T-helper 2 cell (primary cell): ENCODE data around the gene ZNF618.

ENCODE experiments used
- DNase-seq, 5 experiments: peaks; one replicate each; pipeline versions ENCODE4 v3.0.0 to v3.0.0-alpha.2; 2012 to 2022

The ZNF618 gene

DNA sequence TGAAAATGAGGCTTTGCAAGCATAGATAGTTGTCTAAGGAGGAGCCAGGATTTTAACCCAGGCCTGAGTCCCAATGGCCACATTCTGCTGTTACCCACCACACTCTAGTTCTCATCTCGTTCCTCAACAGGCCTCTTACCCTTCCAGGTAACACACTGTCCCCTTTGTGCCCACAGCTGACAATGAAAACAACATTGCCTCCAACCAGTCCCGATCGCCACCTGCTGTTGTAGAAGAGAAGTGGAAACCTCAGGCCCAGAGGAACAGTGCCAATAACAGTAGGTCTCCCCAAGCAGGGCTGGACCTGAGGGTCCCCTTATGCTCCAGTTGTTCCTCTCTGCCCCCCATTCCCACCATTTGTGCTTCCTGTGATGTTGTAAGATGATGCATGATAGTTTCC is 171.6 kb downstream of the ZNF618 start:
- no peak for DNase-seq

DNA sequence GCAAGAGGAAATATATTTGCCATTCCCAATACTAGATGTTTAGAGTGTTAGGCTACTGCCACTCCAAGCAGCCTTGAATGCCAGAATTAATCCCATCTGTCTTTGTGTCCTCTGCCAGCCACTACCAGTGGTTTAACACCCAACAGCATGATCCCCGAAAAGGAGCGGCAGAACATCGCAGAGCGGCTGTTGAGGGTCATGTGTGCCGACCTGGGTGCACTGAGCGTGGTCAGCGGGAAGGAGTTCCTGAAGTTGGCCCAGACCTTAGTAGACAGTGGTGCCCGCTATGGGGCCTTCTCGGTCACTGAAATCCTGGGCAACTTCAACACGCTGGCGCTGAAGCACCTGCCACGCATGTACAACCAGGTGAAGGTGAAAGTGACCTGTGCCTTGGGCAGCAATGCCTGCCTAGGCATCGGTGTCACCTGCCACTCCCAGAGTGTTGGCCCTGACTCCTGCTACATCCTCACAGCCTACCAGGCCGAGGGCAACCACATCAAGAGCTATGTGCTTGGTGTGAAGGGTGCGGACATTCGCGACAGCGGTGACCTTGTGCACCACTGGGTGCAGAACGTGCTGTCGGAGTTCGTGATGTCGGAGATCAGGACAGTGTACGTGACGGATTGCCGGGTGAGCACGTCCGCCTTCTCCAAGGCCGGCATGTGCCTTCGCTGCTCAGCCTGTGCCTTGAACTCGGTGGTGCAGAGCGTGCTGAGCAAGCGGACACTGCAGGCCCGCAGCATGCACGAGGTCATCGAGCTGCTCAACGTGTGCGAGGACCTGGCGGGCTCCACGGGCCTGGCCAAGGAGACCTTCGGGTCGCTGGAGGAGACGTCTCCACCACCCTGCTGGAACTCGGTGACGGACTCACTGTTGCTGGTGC is 172.7 kb downstream of the ZNF618 start:
- DNase-seq: no peak

DNA sequence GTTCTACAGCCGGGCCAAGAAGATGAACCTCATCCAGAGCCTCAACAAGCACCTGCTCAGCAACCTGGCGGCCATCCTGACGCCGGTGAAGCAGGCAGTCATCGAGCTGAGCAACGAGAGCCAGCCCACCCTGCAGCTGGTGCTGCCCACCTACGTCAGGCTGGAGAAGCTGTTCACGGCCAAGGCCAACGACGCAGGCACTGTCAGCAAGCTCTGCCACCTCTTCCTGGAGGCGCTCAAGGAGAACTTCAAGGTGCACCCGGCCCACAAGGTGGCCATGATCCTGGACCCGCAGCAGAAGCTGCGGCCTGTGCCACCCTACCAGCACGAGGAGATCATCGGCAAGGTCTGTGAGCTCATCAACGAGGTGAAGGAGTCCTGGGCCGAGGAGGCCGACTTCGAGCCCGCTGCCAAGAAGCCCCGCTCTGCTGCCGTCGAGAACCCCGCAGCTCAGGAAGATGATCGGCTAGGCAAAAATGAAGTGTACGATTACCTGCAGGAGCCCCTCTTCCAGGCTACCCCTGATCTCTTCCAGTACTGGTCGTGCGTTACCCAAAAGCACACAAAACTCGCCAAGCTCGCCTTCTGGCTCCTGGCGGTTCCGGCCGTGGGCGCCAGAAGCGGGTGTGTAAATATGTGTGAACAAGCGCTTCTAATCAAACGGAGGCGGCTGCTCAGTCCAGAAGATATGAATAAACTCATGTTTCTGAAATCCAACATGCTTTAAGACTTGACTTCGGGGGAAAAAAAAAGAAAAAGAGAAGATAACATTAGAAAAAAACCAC is 173.5 kb downstream of the ZNF618 start:
- DNase-seq: no peak

GRCh38 chr9:114050226-114050568 is 174.1 kb downstream of the ZNF618 start:
- no peak for DNase-seq

DNA sequence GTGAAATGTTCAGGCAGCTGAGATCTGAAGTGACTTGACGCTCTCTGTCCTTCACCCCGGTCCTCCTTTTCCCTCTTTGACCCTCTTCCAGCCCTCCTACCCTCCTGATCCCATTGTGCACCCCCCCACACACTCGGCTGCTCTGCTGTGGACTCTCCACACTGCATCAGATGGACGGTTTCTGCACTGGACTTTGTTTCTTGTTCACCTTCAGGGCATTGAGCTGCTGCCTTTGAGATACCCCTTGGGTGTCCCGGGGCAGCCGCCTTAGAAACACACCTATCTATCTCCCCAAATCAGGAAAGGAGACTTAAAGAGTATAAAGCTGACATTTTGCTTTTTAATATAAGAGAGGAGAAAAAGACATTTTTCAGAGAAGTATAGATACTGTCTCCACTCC is 174.5 kb downstream of the ZNF618 start:
- DNase-seq: no peak

DNA sequence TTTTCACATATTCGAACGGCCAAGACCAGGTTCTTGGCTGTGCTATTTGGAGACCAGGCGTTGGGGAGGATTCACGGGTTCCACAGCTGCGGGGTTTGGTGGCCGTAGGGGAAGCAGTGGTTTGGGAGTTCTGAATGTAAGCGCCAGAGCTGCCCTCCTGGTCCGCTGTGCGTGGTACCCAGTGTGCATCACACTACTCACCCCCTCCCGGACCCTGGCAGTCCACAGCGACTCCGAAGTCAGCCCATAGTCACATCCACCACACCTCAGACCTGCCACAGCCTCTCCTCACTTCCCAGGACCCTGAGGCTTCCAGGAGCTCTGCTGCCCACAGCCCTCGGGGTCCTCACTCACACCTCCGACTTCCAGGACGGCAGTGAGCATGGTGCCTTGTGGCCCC is 175.2 kb downstream of the ZNF618 start:
- DNase-seq: no peak

GRCh38 chr9:114051706-114052105 is 175.6 kb downstream of the ZNF618 start:
- DNase-seq: no peak

DNA sequence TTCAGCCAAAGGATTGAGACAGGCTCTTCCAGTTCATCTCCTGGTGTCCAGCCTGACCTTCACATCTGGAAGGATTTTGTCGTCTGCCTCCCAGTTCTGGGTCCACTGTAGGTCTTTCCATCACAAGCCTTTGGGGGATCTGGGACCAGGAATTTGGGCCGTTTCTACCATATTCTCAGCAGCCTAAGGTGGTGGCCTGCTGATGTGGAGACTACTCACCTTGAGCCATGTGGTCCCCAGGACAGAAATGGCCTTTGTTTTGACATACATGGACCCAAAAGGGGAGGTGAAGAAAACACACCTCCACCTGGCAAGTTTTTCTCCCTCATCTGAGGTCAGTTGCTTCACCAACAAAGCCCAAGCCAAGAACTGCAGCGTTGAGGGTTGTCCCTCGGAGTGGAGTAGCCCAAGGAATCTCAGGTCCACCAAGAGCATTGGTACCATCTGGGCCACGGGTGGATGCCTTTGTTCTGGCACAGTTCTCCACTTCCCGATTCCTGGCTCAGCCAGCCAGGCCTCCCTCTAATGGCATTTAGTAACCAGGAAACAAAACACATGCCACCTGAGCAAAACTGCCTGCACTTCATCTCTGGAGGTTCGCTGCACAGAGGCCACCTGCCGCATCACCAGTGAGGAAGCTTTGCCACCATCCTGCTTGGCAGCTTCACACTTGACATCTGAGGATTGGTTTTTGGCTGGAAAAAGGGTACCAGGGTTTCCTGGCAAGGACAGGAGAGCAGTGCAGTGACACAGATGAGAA is 177.3 kb downstream of the ZNF618 start:
- DNase-seq: no peak

- DNase-seq: no peak
Measured at GRCh38 chr9:114054191-114054690, 178.1 kb downstream of the ZNF618 start.

- no peak for DNase-seq
Measured at GRCh38 chr9:114055061-114055460, 179.0 kb downstream of the ZNF618 start.

- no peak for DNase-seq
Measured at GRCh38 chr9:114055894-114056293, 179.8 kb downstream of the ZNF618 start.

- no peak for DNase-seq
Measured at GRCh38 chr9:114056527-114056926, 180.4 kb downstream of the ZNF618 start.

- no peak for DNase-seq
Measured at GRCh38 chr9:114057161-114057885, 181.2 kb downstream of the ZNF618 start.

GRCh38 chr9:114058688-114059046 is 182.6 kb downstream of the ZNF618 start:
- no peak for DNase-seq

- no peak for DNase-seq
Measured at GRCh38 chr9:114059047-114059803, 183.1 kb downstream of the ZNF618 start.

GRCh38 chr9:114060070-114060469 is 184.0 kb downstream of the ZNF618 start:
- no peak for DNase-seq

DNA sequence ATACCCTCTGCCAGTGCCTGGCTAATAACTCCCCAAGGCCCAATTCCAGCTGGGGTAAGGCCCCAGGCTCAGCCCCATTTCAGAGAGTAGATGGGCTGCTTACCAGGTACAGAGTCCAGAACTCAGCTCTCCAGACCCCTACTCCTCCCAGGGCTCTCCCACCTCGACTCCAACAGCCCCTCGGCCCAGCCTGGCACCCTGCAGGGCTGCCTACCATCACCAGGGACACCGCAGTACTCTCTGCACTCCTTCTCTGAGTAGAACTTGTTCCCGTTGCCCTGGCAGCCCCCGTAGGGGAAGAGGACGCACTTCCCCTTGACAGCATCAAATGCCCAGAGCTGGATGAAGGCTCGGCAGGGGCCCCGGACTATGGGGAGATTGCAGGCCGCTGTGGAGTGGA is 184.6 kb downstream of the ZNF618 start:
- DNase-seq: no peak

GRCh38 chr9:114061292-114061691 is 185.2 kb downstream of the ZNF618 start:
- no peak for DNase-seq

- DNase-seq: no peak
Measured at GRCh38 chr9:114061830-114062474, 185.8 kb downstream of the ZNF618 start.

DNA sequence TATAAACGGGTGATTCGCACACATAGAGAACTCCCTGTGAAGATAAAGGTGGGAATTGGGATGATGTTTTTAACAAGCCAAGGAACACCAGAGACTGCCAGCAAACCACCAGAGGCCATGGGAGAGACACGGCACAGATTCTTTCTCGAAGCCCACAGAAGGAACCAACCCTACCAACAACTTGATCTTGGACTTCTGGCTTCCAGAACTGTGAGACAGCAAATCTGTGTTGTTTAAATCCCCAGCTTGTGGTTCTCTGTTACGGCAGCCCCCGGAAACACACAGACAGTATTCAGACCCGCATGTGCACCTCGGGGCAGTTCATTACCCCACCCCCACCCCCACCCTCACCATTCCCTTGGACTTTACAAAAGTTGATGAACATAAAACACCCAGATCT is 189.2 kb downstream of the ZNF618 start:
- no peak for DNase-seq

DNA sequence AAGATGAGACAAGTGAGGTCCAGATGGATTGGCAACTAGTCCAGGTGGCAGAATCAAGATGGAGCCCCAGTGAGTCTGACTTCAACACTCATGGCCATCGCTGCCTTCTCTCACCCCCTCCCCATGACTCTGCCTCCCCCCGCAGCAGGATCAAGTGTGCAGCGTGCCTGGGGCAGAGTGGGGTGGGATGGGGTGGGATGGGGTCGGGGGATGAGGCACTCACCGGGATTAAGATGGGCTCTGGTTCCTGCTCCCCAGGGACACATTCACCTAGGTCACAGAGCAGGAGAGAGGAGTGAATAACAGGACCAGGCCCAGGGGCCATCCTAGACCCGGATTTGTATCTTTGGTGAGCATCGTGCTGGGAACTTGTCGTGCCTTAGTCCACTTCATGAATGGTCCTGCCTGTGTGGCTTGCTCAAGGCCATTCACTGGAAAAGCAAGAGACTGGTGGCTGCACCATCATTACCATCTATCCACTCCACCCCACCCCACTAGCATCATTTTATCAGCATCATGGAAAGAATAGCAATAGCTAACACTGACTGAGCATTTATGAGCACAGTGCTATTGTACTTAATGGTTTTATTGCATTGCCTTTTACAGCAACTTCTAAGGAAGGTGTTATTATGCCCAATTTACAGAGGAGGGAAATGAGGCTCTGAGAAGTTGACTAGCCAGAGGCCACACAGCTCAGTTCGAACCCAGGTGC is 193.5 kb downstream of the ZNF618 start:
- DNase-seq: no peak
